ENCODE measurements around the gene CHRNB1.

DNA sequence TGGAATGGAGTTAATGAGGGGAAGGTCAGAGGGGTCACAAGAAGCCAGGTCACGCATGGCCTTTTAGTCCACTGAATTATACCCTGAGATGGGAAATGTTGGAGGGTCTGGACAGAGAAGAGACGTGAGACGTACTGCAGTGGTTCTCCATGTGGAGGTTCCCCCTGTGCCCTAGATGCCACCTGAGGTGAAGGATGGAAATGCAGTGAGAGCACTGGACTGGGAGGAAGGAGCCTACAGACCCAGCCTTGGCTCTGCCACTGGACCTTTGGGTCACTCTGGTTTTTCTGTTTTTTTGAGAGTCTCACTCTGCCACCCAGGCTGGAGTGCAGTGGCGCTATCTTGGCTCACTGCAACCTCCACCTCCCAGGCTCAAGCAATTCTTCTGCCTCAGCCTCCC lies 48.7 kb upstream of the CHRNB1 start:
- TF ChIP-seq, protein P1, sequence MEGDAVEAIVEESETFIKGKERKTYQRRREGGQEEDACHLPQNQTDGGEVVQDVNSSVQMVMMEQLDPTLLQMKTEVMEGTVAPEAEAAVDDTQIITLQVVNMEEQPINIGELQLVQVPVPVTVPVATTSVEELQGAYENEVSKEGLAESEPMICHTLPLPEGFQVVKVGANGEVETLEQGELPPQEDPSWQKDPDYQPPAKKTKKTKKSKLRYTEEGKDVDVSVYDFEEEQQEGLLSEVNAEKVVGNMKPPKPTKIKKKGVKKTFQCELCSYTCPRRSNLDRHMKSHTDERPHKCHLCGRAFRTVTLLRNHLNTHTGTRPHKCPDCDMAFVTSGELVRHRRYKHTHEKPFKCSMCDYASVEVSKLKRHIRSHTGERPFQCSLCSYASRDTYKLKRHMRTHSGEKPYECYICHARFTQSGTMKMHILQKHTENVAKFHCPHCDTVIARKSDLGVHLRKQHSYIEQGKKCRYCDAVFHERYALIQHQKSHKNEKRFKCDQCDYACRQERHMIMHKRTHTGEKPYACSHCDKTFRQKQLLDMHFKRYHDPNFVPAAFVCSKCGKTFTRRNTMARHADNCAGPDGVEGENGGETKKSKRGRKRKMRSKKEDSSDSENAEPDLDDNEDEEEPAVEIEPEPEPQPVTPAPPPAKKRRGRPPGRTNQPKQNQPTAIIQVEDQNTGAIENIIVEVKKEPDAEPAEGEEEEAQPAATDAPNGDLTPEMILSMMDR (IDR thresholded peaks at IDR 0.05 in 2 of 3, conservative IDR thresholded peaks at IDR 0.05 in 1 of 3; ENCODE audit: control insufficient read depth in 2 of 3, extremely low read depth in 1 of 3, insufficient read depth in 1 of 3, low read depth in 3 of 3, low read length in 3 of 3) = no peak
- TF ChIP-seq TCF12 (IDR thresholded peaks at IDR 0.05; ENCODE audit: low read depth, low read length) (no peak), ATF2 (IDR thresholded peaks at IDR 0.05; ENCODE audit: low read length) (no peak), E2F4 (IDR thresholded peaks at IDR 0.05; ENCODE audit: low read depth, low read length) (no peak), NFYB (IDR thresholded peaks at IDR 0.05; ENCODE audit: insufficient read depth, low read depth, low read length) (no peak), MEF2A (IDR thresholded peaks at IDR 0.05; ENCODE audit: insufficient read depth, low read depth, low read length) (no peak), POLR2A (IDR thresholded peaks at IDR 0.05; ENCODE audit: low read depth, low read length) (no peak), ZNF274 (IDR thresholded peaks at IDR 0.05; ENCODE audit: insufficient read depth, insufficient read length) (no peak)

All from GM12878 (cell line).